Adrenal gland (tissue), 12 donors: ENCODE measurements around the gene TMEM200B. TPM values are rescaled to one million over a fixed set of nuclear protein-coding genes. Genes with fewer than 3 reads are reported as not detected.
"Not testable (repeated sequence)": the region's sequence is repeated elsewhere in the genome, so short reads cannot be mapped to it uniquely, and the experiment has no call there.

Source experiments
- DNase-seq, 7 donors: peaks; one replicate each; pipeline ENCODE4 v3.0.0-alpha.2; 2019 to 2020
- H3K27ac ChIP-seq, 5 donors: fragments of 200-600 bp; sonication (generic) in 4 of 5; 1 replicate in 3 of 5; 2 replicates in 2 of 5; pipeline versions ENCODE4 v1.5.1 to v1.8.0; 2016 to 2020; ENCODE audit warnings: mild to moderate bottlenecking in 1 of 5
- H3K27me3 ChIP-seq: fragments of 200-600 bp; 2 replicates; pipeline ENCODE4 v1.8.0; 2021
- H3K36me3 ChIP-seq, 2 donors: fragments of 200-600 bp; replicated peaks in 1 of 2; 1 replicate in 1 of 2; 2 replicates in 1 of 2; pipeline versions ENCODE4 v1.5.1 to v1.8.0; 2018 to 2022
- H3K4me1 ChIP-seq, 2 donors: fragments of 200-600 bp; replicated peaks in 1 of 2; 1 replicate in 1 of 2; 2 replicates in 1 of 2; pipeline versions ENCODE4 v1.5.1 to v1.8.0; 2018 to 2021
- H3K4me3 ChIP-seq, 4 donors: fragments of 200-600 bp; sonication (generic) in 3 of 4; one replicate each; pipeline ENCODE4 v1.5.1; 2016 to 2018
- H3K9me3 ChIP-seq, 3 donors: fragments of 200-600 bp; sonication (generic) in 1 of 3; replicated peaks in 1 of 3; 1 replicate in 2 of 3; 2 replicates in 1 of 3; pipeline versions ENCODE4 v1.5.1 to v1.8.0; 2016 to 2021
- POLR2A ChIP-seq, 2 donors: fragments of 450-650 bp; IDR thresholded peaks; one replicate each; pipeline ENCODE4 v1.6.1; 2017; ENCODE audit warnings: antibody characterized with exemption in 2 of 2, mild to moderate bottlenecking in 2 of 2, moderate library complexity in 1 of 2
- WGBS, 4 donors: extraction: QIAGEN DNeasy Blood & Tissue Kit in 2 of 4; methylation state at CpG; one replicate each; pipeline versions ENCODE4 v1.1.5 to v1.1.7; 2013 to 2017; 5-methylcytosine and 5-hydroxymethylcytosine counted together
- intact Hi-C, 2 donors: fragments of 100-400 bp; cut with DNase I; formaldehyde crosslinking; loops; one replicate each; pipeline versions ENCODE4 v1.14.1 to v1.15.0; 2022 to 2023
- polyA plus RNA-seq, 3 donors: library from polyadenylated mRNA; stranded (reverse); fragments of 200-250 nt in 2 of 3; fragments of 350-450 nt in 1 of 3; fragmentation: Illumina TruSeq in 1 of 3; extraction: RNeasy Lipid Tissue Mini Kit (QIAGEN cat#74804) in 1 of 3; gene quantifications; one replicate each; pipeline ENCODE4 v1.2.3, GENCODE V29; 2013 to 2014
- total RNA-seq, 9 donors: library from RNA; depleted of rRNA in 4 of 9; stranded (reverse); fragments of >200 nt in 4 of 9; fragments of 120-200 nt in 1 of 9; fragmentation: NEBNext Ultra II Directional in 1 of 9; extraction: Animal tissue kit (Norgen Biotek cat#: 25700) in 1 of 9; gene quantifications; one replicate each; pipeline versions ENCODE4 v1.1.0 to v1.2.4, GENCODE V29; 2013 to 2023
- TF ChIP-seq, protein P1 (sequence below), 6 experiments: fragments of 450-650 bp in 4 of 6; fragments of 200-600 bp in 2 of 6; sonication (generic) in 1 of 6; IDR thresholded peaks; 1 replicate in 5 of 6; 2 replicates in 1 of 6; pipeline versions ENCODE4 v1.5.1 to v1.8.0; 2016 to 2021; ENCODE audit warnings: antibody characterized with exemption in 6 of 6, mild to moderate bottlenecking in 2 of 6, moderate library complexity in 1 of 6
- donor health status: healthy with polysubstance abuse.
- donor health status: Bipolar disorder and iron deficiency.
- donor health status: DM: yes; HTN: yes; CAD: no.
- donor health status: DM: no; HTN: no; CAD: no.
- donor health status: DM: no; HTN: no; CAD: no.
- donor health status: DM: yes; HTN: yes; CAD: no.

The TMEM200B gene
- total and polyA plus RNA-seq, 12 donors: 1.8 to 13.3 (median 4.2) TPM

DNA sequence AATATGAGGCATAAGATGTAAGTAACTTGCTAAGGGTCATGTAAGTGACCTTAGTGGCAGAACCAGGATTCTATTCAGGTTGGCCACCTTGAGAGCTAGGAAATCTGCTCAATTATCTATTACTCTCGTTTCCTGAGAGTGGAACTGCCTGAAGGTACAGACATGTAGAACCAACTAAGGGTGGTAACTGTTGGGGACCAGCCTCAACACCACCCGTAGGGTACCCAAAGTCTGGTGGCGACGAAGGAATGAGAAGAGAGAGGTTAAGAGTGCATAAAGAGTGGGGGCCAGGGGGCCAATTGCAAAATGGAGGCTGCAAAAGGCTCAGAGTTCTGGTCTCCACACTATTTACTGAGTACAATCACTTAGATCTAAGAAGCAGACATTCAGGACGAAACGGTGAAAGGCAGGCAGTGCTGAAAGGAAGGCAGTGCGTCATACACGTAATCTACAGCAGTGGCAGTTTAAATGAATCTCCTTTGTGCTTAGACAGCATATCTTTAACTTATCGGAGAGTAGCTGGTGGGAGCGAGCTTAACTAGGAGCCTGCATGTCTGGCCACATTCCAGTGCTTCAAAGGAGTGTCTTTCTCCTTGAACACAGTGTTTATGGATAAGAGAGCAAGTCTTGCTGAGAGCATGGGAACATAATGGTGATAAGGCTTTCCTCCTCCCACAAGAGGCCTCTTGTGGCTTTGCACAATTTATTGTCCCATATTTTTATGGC lies 33.0 kb upstream of the TMEM200B start:
- no peak overlapping the region for H3K4me3 ChIP-seq
- peaks cover 0 to 73% of the 10 kb centered on the region in 2 donors for H3K36me3 ChIP-seq
- H3K27ac ChIP-seq: peak overlapping the region in 4 of 5 donors; percentile 60 to 78 (median 70)
- H3K4me1 ChIP-seq: peaks cover 18 to 29% of the 10 kb centered on the region in 2 donors
- WGBS, 4 donors: 26 to 45% (median 30%) methylated on average over 10 of the region's 10 CpGs
- peak; percentile 27 to 73 (median 59) for DNase-seq
- peak in 1 of 2 donors; percentile 16 for TF ChIP-seq POLR2A (IDR thresholded peaks at IDR 0.05)
- TF ChIP-seq, protein P1, sequence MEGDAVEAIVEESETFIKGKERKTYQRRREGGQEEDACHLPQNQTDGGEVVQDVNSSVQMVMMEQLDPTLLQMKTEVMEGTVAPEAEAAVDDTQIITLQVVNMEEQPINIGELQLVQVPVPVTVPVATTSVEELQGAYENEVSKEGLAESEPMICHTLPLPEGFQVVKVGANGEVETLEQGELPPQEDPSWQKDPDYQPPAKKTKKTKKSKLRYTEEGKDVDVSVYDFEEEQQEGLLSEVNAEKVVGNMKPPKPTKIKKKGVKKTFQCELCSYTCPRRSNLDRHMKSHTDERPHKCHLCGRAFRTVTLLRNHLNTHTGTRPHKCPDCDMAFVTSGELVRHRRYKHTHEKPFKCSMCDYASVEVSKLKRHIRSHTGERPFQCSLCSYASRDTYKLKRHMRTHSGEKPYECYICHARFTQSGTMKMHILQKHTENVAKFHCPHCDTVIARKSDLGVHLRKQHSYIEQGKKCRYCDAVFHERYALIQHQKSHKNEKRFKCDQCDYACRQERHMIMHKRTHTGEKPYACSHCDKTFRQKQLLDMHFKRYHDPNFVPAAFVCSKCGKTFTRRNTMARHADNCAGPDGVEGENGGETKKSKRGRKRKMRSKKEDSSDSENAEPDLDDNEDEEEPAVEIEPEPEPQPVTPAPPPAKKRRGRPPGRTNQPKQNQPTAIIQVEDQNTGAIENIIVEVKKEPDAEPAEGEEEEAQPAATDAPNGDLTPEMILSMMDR (IDR thresholded peaks at IDR 0.05): no peak
- intact Hi-C loops: no loop called here
- H3K9me3 ChIP-seq: no peaks in the 10 kb centered on the region
- H3K27me3 ChIP-seq: no peaks in the 10 kb centered on the region

DNA sequence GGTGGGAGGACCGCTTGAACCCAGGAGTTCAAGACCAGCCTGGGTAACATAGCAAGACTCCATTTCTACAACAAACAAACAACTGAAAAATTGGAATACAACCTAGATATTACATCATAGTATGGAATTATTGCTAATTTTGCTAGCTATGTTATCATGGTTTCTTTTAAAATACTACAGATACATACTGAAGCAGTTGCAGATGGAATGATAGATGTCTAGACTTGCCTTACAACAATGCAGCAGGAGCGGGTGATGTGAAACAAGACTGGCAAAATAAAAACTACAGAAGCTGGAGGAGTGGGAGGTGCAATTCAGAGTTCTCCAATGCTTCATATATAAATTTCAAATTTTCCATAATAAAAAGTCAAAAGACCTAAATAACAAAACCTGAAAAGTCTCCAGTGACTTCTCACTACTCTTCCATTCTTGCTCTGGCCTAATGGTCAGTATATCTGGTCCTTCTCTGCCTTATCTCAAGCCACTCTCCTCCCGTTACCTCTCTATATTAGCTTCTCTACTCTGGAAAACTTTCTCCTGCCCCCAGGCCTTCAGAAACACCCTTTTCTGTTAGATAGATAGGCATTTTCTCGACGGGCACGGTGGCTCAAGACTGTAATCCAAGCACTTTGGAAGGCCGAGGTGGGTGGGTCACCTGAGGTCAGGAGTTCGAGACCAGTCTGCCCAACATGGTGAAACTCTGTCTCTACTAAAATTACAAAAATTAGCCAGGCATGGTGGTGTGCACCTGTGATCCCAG lies 28.5 kb upstream of the TMEM200B start:
- intact Hi-C loops: no loop called here
- no peak for TF ChIP-seq POLR2A (IDR thresholded peaks at IDR 0.05)
- TF ChIP-seq, protein P1 (IDR thresholded peaks at IDR 0.05): no peak
- Histone ChIP-seq H3K9me3 (no peaks in the 10 kb centered on the region), H3K27me3 (no peaks in the 10 kb centered on the region), H3K36me3 (peaks cover 0 to 85% of the 10 kb centered on the region in 2 donors), H3K4me1 (peaks cover 12 to 16% of the 10 kb centered on the region in 2 donors), H3K27ac (no peak overlapping the region), H3K4me3 (no peak overlapping the region)
- 86 to 91% (median 89%) methylated on average over 8 of the region's 8 CpGs for WGBS, 4 donors
- DNase-seq: peak in 1 of 7 donors; percentile 29

DNA sequence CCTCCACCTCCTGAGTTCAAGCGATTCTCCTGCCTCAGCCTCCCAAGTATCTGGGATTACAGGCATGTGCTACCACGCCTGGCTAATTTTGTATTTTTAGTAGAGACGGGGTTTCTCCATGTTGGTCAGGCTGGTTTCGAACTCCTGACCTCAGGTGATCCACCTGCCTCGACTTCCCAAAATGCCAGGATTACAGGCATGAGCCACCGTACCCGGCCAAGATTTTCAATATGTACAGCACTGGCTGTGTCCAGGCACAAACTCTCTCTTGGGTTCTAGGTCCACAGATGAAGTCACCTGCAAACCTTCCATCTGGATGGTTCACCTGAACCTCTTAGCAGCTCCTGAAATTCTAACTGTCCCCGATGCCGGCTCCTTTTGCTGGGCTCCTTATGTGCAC lies 26.6 kb upstream of the TMEM200B start:
- H3K9me3 ChIP-seq, H3K4me1 ChIP-seq, H3K4me3 ChIP-seq, H3K27me3 ChIP-seq, H3K27ac ChIP-seq, intact Hi-C loops: not testable (repeated sequence)
- H3K36me3 ChIP-seq: peaks cover 0 to 94% of the 10 kb centered on the region in 2 donors
- 95 to 98% (median 96%) methylated on average over 9 of the region's 9 CpGs for WGBS, 4 donors
- DNase-seq: peak in 1 of 7 donors; percentile 30

DNA sequence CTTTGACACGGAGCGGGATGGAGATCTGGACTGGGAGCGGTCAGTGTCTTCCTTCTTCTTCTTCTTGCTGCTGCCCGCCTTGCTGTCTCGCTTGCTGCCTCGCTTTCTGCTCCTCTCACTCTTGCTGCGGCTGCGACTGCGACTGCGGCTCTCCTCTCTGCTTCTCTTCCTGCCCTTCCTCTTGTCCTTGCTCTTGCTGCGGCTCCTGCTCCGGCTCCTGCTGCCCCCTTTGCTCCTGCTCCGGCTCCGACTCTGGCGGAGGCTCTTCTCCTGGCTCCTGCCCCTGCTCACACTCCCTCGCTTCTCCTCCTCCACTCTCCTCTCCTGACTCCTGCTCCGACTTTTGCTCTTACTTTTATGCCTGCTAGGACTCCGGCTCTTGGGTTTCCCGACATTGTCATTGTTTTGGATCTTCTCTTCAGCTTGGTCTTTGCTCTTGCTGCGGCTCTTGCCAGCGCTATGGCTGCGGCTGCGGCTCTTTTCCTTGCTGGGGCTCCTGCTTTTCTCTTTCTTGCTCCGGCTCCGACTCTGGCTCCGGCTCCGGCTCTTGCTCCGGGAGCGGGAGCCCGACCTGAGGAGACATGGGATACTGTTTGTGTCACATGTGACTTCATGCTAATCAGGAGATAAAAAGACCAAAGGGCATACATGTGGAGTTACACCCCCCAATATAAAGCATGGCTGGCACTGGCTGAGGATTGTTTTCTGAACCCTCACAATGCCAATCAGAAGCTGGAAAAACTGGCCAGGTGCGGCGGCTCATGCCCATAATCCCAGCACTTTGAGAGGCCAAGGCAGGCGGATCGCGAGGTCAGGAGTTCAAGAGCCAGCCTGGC lies 25.2 kb upstream of the TMEM200B start:
- H3K4me1 ChIP-seq: peaks cover 0 to 5% of the 10 kb centered on the region in 2 donors
- H3K4me3 ChIP-seq: no peak overlapping the region
- no peaks in the 10 kb centered on the region for H3K27me3 ChIP-seq
- DNase-seq: peak in 1 of 7 donors; percentile 45
- TF ChIP-seq, protein P1 (IDR thresholded peaks at IDR 0.05): no peak
- TF ChIP-seq POLR2A (IDR thresholded peaks at IDR 0.05): no peak
- peaks cover 0 to 80% of the 10 kb centered on the region in 2 donors for H3K36me3 ChIP-seq
- H3K27ac ChIP-seq: no peak overlapping the region
- no peaks in the 10 kb centered on the region for H3K9me3 ChIP-seq
- intact Hi-C loops: no loop called here
- 95 to 96% (median 95%) methylated on average over 33 to 35 of the region's 35 CpGs for WGBS, 4 donors
